ENCODE measurements around the gene CUL3. TPM values are rescaled to one million over a fixed set of nuclear protein-coding genes. Genes with fewer than 3 reads are reported as not detected.

Gene CUL3
- polyA plus RNA-seq, 1 donor = 73.9 TPM

DNA sequence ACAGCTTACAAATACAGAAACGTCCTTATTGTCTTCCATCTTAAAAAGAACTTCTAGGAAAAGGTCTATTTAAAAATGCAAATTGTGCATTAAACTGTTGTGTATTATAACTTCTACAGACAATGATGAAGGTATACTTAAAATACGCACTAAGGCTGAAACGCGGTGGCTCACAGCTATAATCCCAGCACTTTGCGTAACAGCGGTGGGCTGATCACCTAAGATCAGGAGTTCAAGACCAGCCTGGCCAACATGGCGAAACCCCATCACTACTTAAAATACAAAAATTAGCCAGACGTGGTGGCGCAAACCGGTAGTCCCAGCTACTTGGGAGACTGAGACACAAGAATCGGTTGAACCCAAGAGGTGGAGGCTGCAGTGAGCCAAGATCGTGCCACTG, 4.9 kb downstream of the CUL3 start:
- no peak for DNase-seq (ENCODE audit: low read depth)

DNA sequence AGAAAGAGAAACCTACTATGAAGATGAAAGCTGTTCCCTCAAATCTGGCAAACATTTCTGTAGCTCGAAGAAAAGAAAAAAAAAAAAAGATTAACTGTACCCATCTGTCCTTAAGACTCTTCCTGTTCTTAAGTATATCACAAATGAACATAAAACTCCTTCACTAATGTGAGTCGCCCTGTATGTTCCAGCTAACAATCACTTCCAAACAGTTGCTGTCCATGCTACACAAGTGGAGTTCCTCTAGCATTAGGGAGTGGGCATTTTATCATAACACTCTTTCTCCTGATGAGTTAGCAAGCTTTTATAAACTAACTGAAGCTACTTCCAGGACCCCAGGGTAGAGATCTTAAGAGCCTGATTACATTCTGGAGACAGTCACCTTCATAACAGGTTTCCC, 5.8 kb downstream of the CUL3 start:
- DNase-seq (ENCODE audit: low read depth) = no peak

DNA sequence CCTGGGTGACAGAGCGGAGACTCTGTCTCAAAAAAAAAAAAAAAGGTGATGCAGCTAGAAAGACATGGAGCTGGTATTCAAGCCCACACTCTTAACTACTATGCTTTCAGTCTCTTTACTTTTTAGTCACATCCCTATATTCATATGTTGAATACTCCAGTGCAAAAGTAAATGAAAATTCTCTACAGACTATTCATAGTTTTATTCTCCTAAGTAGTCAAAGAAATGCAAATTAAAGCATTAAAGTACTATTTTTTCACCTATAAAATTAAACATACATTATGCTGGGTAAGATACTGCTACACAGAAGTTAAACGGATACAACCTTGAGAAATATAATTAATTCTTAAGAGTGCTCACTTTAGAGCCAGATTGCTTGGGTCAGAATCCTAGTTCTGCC, 7.6 kb downstream of the CUL3 start:
- no peak for DNase-seq (ENCODE audit: low read depth)

- DNase-seq (ENCODE audit: low read depth) = no peak
These were observed 9.0 kb downstream of the CUL3 start for GRCh38 chr2:224576088-224576715.

DNA sequence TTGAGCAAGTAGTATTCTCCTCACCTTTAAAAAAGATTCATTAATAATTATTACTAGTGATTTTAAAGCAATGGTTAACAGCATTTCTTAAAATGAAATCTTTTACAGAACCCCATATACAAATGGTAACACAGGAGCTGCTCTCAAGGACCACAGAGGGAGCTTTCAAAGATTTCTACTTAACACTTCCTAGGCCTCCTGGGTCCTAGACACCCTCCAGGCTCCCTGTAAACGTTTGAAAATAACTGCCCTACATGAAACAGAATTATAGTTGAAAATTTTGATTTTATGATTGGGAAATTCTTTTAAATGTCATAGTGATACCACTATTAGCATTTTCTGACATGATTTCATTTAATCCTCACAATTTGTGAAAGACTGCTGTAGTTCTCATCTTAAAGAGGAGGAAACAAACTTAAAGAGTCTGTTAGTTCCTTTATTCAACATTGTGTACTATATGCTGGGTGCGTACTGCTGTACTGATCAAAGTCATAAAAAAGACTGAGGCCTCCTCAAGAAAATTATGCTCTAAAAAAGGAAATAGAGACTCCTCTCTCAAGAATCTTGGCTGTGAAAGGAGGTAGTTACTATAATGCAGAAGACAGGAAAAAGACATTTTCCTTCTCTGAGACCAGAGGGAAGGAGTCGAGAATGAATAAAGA, 10.6 kb downstream of the CUL3 start:
- no peak for DNase-seq (ENCODE audit: low read depth)

GRCh38 chr2:224573724-224574123, 11.4 kb downstream of the CUL3 start:
- DNase-seq (ENCODE audit: low read depth) = no peak

GRCh38 chr2:224572338-224572737, 12.8 kb downstream of the CUL3 start:
- DNase-seq (ENCODE audit: low read depth) = no peak

DNA sequence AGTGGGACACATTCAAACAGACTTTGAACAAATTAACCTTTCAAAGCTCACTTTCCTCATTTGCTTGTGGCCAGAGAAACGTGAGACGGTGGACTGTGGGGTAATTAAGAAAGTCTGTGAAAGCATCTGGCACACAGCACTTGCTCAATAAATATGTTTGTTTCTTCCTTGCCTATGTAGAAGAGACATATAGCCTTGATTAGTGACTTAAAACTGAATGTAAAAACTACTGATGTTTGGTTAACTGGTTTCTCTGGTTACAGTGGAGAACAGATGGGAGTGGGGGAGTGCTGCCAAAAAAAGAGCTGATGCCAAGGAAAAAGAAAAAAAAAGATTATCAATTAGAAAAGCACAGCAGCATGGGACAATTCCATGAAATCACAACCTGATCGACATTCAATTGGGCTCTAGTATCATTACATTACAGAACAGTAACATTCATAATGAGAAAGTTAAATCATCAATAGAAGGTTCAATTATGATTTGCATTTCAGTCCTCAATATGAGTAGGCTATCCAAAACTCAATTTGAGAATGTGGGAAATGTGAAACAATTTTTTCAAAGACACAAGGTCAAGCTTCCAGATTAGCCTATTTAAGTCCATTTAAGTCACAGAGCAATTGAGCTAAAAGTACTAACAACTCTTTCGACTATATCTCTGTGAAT, 14.7 kb downstream of the CUL3 start:
- DNase-seq (ENCODE audit: low read depth) = no peak

DNA sequence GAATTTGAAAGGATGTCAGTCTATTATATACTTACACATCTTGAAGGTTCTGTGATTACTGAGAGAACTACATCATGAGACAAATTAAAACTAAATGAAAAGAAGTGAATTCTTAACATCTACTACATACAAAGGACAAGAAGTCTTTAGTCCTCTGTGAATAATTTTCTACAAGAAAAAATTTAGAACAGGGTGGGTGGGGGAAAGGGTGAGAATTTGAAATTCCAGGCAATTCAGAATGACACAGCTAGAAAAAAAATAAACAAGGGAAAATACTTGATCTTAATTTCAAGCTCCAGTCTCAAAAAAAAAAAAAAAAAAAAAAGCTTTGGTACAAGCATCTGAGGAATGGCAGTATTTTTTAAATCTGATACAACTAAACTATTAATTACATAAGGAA, 15.5 kb downstream of the CUL3 start:
- DNase-seq (ENCODE audit: low read depth) = no peak

- DNase-seq (ENCODE audit: low read depth) = no peak
These were observed 19.6 kb downstream of the CUL3 start for GRCh38 chr2:224565452-224566035.

GRCh38 chr2:224563537-224563936, 21.6 kb downstream of the CUL3 start:
- no peak for DNase-seq (ENCODE audit: low read depth)

DNA sequence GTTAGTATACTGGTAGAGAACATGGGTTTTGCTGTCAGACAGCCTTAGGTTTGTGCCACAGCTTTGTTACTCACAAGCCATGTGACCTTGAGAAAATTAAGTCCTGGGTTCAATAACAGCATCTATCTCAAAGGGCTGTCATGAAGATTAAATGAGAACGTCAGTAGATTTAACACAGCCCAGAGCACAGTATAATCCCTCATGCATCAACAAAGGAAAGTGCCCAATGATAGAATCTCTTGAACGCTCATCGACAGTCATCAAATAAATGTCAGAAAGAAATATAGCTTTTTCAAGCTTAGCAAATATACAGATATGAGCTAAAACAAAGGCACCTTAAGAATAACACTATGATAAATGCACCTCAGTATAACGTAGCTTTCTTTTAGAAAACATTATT, 22.3 kb downstream of the CUL3 start:
- DNase-seq (ENCODE audit: low read depth) = no peak

DNA sequence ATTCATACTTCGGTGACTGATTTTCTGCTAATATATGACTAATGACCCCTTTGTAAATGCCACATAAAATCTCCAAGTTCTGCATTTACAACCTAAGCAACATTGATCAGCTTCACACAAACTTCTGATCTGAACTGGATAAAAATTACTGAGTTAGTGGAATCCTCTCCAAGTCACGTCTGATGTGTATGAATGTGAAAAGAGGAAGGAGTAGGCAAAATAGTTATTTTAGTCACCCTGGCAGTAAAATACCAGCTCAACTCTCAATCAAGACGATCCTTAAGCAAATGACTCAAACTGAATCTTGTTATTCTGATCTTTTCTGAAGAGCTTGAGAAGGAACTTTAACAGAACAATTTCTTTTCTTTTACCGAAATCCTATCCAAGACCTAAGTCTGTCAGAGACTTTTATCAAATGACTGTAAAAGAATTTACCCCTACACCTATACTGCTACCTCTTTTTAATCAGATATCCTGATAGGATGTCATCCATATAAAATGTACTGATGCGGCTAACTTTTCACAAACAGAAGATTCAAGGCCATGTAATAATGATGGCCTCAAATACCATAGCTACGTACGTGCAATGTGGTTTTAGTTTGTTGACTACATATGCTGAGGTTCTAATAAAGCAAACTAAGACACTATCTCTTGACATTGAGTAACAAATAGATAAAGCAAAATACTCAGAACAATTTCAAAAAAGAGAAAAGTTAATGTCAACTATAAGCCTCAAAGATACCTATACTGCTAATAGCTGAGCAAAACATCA, 23.7 kb downstream of the CUL3 start:
- no peak for DNase-seq (ENCODE audit: low read depth)

DNA sequence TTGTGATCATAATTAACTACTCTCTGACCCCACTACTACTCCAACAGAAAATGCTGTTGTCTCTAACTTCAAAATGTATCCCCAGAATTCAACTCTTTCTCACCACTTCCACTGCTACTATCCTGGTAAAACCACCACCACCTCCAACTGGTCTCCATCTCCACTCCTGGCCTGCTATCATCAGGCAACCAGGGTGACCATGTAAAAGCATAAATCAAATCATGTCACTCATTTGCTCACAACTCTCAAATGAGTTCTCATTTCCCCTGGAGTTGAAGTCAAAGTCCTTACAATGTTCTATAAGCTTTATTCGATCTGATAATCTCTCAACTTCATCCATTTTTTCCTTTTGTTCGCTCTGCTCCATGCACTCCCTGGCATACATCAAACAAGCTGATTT, 24.6 kb downstream of the CUL3 start:
- no peak for DNase-seq (ENCODE audit: low read depth)

DNA sequence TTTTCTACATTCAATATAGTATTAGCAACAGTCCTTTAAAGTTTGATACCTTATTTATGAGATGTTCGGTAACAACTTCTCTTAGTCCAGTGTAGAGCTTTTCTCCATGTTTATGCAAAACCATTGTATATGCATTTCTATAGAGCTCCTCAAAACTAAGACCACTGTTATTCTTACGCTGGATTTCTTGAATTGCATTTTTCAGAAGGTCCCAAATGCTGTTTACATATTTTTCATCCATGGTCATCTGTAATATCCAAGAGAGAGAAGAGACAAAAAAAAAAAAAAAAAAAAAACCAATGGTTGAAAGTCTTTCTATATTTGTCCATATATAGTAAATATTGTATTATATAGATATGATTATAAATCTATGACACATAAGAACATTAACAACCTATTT, 27.6 kb downstream of the CUL3 start:
- no peak for DNase-seq (ENCODE audit: low read depth)

DNA sequence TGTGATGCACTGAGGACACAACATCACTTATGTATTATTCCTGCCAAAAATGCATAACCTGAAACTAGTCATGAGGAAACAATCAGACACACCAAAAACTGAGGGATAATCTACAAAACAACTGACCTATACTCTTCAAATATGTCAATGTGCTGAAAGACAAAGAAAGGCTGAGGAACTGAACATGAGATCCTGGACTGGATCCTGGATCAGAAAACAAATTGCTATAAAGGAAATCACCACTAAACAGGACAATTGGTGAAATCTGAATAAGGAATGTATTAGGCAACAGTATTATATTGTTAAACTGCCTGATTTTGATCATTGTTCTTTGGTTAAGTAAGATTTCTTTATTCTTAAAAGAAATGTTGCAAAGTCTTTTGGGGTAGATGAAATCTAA, 28.8 kb downstream of the CUL3 start:
- DNase-seq (ENCODE audit: low read depth) = no peak

DNA sequence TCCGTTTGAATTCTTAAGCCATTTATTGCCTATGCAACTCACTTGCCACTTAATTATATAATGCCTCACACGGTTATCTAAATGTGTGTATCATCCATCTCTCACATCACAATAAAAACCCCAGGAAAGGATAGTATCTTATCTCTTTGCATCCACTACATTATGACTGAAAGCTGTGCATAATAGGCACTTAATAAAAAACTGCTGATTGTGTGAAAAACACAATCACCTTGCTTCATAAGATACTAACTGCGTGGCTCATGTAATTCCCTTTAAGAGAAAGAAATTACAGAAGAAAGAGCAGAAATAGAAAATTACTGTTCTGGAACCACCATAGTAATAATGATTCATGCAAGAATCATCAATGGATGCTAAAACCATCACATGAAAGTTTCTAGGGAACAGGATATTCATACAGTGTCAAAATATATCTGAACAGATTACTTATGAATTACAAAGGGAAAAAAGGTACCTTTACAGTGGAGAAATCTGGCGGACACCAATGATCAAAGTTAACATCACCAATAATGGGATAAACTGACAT, 29.3 kb downstream of the CUL3 start:
- no peak for DNase-seq (ENCODE audit: low read depth)

DNA sequence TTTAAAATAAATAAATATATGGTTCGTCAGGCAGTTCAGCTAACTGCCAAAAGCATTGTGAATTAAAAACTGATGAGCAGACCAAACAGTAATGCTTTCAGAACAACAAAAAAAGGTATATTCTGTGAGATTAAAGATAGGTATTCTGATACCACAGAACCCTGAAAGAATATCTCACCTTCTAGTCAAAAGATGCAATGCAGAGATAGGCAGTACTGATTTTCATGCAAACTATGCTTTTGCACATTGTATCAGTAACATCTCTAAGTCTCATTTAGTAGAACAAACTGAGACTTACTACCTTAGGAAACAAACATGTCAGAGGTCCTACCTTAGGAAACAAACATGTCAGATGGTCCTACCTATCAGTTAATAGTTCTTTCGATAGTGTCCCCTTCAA, 32.4 kb downstream of the CUL3 start:
- no peak for DNase-seq (ENCODE audit: low read depth)

DNA sequence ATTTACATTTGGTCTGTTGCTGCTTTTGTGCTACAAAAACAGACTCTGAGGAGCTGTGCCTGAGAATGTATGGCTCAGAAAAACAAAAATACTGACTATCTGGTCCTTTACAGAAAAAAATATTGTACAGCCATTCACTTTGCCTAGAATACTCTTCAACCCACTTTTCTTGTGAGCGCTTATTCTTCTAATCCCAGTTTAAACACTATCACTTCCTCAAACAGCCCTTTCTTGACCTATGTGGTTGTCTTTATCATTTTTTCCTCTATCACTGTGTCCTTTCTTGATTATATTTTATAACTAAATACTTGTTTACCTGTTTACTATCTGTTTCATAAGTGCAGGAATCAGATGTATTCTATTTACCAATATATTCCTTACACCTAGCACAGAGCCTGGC, 33.5 kb downstream of the CUL3 start:
- DNase-seq (ENCODE audit: low read depth) = no peak

- no peak for DNase-seq (ENCODE audit: low read depth)
These were observed 38.2 kb downstream of the CUL3 start for GRCh38 chr2:224546926-224547325.

- no peak for DNase-seq (ENCODE audit: low read depth)
These were observed 39.1 kb downstream of the CUL3 start for GRCh38 chr2:224545884-224546644.
